ENCODE measurements around the gene NEU2.
"Not testable (repeated sequence)": the region's sequence is repeated elsewhere in the genome, so short reads cannot be mapped to it uniquely, and the experiment has no call there.

The NEU2 gene

GRCh38 chr2:233058717-233059546 lies 26.5 kb downstream of the NEU2 start:
- DNase-seq (ENCODE audit: low read depth) = no peak

GRCh38 chr2:233059547-233059796 lies 27.0 kb downstream of the NEU2 start:
- no peak for DNase-seq (ENCODE audit: low read depth)

- peak; percentile 51 for DNase-seq (ENCODE audit: low read depth)
Observed at GRCh38 chr2:233059797-233060500, 27.5 kb downstream of the NEU2 start, which contains the start of gene INPP5D. Gene INPP5D, plus strand, starts transcription at chr2:233060342. Its CDS starts 137 bp downstream, at chr2:233060479.

GRCh38 chr2:233060501-233060979 lies 28.1 kb downstream of the NEU2 start:
- DNase-seq (ENCODE audit: low read depth) = no peak

GRCh38 chr2:233060980-233061590 lies 28.6 kb downstream of the NEU2 start:
- DNase-seq (ENCODE audit: low read depth) = no peak

GRCh38 chr2:233061591-233062450 lies 29.3 kb downstream of the NEU2 start:
- DNase-seq (ENCODE audit: low read depth) = no peak

- no peak for DNase-seq (ENCODE audit: low read depth)
Observed at GRCh38 chr2:233062451-233062850, 30.0 kb downstream of the NEU2 start.

GRCh38 chr2:233062946-233063268 lies 30.4 kb downstream of the NEU2 start:
- no peak for DNase-seq (ENCODE audit: low read depth)

GRCh38 chr2:233063269-233063975 lies 30.9 kb downstream of the NEU2 start:
- no peak for DNase-seq (ENCODE audit: low read depth)

GRCh38 chr2:233063976-233064411 lies 31.5 kb downstream of the NEU2 start:
- no peak for DNase-seq (ENCODE audit: low read depth)

- no peak for DNase-seq (ENCODE audit: low read depth)
Observed at GRCh38 chr2:233064530-233065199, 32.2 kb downstream of the NEU2 start.

- DNase-seq (ENCODE audit: low read depth) = not testable (repeated sequence)
Observed at GRCh38 chr2:233065200-233065589, 32.7 kb downstream of the NEU2 start.

GRCh38 chr2:233065954-233066470 lies 33.5 kb downstream of the NEU2 start:
- no peak for DNase-seq (ENCODE audit: low read depth)

GRCh38 chr2:233068762-233069418 lies 36.4 kb downstream of the NEU2 start:
- DNase-seq (ENCODE audit: low read depth) = no peak

- no peak for DNase-seq (ENCODE audit: low read depth)
Observed at GRCh38 chr2:233072838-233073237, 40.4 kb downstream of the NEU2 start.

GRCh38 chr2:233074106-233074505 lies 41.6 kb downstream of the NEU2 start:
- no peak for DNase-seq (ENCODE audit: low read depth)

GRCh38 chr2:233075141-233075965 lies 42.9 kb downstream of the NEU2 start:
- no peak for DNase-seq (ENCODE audit: low read depth)

- no peak for DNase-seq (ENCODE audit: low read depth)
Observed at GRCh38 chr2:233075966-233076339, 43.5 kb downstream of the NEU2 start.

- no peak for DNase-seq (ENCODE audit: low read depth)
Observed at GRCh38 chr2:233076749-233077148, 44.3 kb downstream of the NEU2 start.
